Endometrial microvascular endothelial cells (primary cell): ENCODE measurements around the gene AGAP1. TPM values are rescaled to one million over a fixed set of nuclear protein-coding genes. Genes with fewer than 3 reads are reported as not detected.

ENCODE experiments used
- in situ Hi-C: cut with HindIII; loops from 2 replicates; pipeline ENCODE4 v1.10.0; 2017; ENCODE audit warnings: low sequenced_read_pairs, low pct_unique_long_range_greater_than_20kb; ENCODE audit errors: inconsistent ontology term
- total RNA-seq: library from RNA; depleted of rRNA; stranded (reverse); fragments of >200 nt; gene quantifications from one replicate; pipeline ENCODE4 v1.2.3, GENCODE V29; 2015; ENCODE audit errors: inconsistent ontology term

Gene AGAP1
- total RNA-seq, 1 donor from 2014 or later, result 19.4 TPM

DNA sequence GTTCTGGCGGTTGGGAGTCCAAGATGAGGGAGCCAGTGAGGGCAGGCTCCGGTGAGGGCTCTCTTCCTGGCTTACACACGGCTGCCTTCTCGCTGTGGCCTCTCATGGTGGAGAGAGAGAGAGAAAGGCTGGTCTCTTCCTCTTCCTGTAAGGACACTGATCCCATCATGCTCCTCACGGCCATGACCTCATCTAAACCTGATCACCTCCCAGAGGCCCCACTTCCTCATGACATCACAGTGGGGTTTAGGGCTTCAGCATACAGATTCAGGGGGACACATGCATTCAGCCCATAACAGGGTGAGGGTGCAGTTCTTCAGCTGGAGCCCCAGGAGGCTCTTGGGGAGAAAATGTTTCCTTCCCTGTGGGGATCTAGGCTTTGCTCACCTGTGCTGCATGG, 29.2 kb downstream of the AGAP1 start:
- in situ Hi-C loops, result no loop called here

DNA sequence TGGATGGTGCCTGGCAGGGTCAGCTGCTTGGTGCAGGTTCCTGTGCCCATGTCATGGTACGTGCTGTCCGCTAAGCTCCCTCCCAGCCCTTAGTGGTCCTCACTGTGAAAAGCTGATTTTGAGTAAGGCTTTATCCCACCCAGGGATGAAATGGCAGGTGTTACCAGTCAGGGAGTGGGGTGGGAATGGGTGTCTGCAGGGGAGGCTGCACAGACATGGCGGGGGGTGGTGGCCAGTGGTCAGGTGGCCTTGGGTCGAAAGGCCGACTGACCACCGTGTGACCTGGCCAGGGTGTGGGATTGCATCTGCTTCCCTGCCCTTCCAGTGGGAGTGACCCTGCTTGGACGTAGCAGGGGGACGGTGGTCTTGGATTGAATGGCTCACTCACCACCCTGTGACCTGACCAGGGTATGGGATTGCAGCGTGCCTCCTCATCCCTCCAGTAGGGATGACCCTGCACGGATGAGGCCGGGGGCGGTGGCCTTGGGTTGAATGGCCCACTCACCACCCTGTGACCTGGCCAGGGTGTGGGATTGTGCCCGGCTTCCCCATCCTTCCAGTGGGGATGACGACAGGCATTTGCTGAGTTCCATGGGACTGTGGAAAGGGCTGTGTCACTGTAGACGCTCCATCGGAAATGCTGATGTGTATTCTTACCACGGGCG, 29.8 kb downstream of the AGAP1 start:
- in situ Hi-C loops, result no loop called here

DNA sequence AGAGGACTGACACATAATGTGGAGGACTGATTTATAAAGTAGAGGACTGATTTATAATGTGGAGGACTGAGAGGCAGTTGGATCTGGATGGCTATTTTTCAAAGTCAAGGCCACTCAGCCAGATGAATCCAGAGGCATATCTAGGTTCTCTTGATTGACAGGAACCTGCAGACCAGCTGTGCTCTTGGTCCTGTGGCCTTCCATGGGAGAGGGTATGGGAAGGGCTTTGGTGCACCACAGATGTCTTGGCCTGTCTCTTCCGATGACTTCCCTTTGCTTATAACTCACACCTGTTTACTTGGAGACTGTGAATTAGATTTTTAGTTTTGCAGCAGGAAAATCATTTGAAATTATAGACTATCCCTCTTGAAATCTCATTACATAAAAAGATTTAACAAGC, 32.3 kb downstream of the AGAP1 start:
- in situ Hi-C loops, result no loop called here

DNA sequence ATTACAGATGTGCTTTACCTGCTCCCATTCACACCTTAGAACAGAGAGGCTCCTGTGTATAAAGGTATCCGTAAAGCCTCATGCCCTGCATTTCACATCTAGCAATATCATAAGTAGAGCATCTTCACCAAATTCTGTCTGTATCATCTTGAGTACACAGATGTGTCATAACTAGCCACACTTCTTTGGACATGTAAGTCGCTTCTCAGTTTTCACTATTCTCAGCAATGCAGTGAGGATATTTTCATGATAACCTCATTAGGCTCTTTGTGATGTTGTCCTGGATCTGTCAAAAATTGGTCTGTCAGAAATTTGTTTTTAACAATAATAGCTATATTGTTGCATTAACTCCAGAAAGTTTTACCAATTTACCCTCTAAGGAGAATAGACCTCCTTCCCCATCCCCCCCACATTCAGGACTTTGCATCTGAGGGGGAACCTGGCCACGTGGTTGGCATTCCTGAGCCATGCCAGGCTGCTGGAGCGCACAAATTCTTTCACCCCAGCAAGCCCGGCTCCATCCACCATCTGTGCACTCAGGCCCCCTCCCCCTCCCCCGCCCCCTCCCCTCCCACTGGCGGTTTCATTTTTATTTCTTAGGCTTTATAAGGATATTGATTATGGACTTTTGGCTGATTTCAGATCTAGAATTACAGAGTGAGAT, 34.1 kb downstream of the AGAP1 start:
- in situ Hi-C loops, result no loop called here

DNA sequence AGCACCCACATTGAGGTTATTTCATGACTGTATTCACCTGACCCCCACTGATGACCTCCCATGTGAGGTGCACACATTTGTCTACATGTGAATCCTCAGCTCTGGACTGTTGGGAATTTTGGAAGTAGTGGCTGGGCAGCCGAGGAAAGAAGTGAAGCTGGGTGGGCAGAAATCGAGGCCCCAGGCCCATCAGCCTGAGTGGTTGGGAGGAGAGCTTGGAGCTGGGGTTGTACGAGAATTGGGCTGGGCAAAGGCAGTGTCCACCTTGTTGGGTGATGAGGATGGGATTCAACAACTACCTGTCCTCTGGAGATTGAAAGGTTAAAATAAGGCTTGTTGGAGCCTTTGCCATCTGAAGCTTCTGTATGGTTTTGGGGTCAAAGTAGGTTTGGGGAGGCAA, 35.8 kb downstream of the AGAP1 start:
- in situ Hi-C loops, result loop anchor here (10.0 kb wide), 1 partner anchor 215 kb away; no protein-coding TSS in a partner anchor

DNA sequence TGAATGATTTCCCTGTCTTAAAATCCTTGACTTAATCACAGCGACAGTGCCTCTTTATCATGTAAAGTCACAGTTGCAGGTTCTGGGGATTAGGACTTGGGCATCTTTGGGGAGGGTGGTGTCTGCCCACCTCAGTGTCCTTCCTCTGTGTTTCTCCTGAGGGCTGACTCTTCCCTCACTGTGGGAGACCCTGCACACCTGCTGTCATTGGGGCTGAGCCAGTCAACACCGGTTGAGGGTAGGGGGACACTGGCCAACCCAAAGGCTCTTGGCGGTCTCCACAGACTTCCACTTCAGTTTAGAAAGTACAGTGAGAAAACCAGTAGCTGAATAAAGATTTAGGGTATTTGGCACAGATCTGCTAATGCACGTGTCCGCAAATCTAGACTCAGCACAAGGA, 36.9 kb downstream of the AGAP1 start:
- in situ Hi-C loops, result loop anchor here (10.0 kb wide), 1 partner anchor 216 kb away; no protein-coding TSS in a partner anchor

DNA sequence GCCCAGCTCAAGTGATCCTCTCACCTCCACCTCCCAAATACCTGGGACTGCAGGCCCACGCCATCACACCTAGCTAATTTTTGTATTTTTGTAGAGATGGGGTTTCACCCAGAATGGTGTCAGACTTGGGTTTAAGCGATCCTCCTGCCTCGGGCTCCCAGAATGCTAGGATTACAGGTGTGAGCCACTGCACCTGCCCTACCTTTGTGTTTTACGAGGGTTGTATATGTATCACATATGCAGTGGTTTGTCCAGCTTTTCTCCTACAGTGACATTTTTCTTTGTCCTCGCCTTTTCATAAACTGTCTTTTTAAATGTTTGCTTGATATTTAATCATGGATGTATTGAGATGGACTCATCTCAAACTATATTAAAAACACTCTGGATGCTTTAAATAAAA, 38.5 kb downstream of the AGAP1 start:
- in situ Hi-C loops, result loop anchor here (10.0 kb wide), 1 partner anchor 218 kb away; no protein-coding TSS in a partner anchor

DNA sequence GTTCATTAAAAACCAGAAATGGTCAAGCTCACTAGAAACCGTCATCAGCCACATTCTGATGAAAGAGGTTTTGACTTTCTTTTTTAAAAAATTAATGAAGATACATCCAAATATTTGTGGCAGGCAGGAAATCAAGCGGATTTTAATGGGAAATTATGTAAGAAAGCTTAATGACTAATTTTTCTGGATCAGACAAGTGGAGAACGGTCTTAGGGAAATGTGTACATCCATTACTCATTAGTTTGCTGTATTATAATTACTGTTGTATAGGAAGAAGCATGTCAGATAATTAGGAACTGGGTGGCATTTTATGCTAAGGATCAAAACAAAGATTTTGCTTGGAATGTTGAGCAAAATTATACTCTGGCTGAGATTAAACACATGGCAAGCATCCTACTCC, 39.4 kb downstream of the AGAP1 start:
- in situ Hi-C loops, result loop anchor here (10.0 kb wide), 1 partner anchor 218 kb away; no protein-coding TSS in a partner anchor

DNA sequence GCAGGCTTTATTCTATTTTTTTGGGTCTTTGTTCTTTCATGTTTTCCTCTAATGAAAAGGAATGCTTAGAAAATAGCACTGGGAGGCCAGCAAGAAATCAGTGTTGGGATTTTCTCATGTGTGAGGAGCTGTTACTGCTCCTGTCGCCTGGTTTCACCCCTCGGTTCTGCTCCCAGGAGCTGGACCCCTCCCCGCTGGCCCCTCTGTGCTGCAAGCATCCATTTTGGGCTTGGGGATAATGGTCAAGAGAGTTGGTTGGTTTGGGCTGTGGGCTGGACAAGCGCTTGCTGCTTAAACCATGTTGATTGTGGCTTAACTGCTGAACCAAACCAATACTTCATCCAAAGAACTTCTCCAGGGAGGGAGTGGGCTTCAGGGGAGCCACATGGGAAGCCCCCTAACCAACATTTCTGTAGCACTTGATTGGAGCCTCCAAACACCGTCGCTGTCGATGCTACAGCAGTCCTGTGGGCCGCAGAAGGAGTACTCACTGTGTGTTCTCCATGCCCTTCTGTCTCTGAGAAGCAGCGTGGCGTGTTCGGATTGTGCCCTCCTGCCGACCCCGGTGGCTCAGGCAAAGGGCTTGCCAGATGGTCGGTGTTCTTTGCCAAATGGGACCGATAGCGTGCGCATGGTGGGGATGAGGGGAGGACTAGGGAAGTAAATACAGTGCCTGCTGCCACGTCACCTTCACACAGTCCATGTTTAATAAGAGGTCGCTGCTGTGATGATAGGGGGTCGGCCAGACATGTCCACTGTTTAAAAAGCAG, 40.0 kb downstream of the AGAP1 start:
- in situ Hi-C loops, result loop anchor here (10.0 kb wide), 1 partner anchor 219 kb away; no protein-coding TSS in a partner anchor

DNA sequence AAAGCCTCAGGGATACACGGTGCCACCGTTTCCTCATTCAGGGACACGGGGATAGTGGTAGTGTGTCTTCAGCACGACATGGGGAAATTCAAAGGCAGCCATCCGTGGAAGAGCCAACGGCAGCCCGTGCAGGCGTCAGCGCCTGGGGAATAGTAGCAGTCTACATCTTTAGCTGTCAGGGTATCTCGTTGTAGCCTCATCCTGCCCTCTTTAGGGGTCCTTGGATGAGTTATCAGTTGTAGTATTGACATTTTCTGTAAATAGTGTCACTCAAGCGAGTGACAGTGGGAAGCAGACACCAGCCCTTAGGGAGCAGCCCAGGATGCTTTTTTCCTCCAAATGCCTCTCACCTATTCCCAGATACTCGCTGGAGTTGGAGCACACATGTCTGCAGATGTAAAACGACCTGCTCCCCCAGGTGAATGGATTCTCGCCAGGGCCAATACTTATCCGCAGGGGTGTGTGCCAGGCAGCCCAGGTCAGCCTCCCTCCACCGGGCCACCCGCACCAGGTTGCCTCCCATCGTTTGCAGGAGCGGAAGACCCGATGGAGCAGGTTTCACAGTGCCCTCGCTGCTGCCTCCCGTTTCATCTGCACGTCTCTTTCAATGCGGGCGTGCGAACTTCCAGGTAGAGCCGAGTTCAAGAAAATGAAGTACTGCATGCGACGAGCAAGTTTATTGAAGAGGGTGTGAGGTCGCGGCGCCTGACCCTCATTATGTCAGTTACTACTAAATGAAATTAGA, 41.0 kb downstream of the AGAP1 start:
- in situ Hi-C loops, result loop anchor here (10.0 kb wide), 1 partner anchor 220 kb away; no protein-coding TSS in a partner anchor

DNA sequence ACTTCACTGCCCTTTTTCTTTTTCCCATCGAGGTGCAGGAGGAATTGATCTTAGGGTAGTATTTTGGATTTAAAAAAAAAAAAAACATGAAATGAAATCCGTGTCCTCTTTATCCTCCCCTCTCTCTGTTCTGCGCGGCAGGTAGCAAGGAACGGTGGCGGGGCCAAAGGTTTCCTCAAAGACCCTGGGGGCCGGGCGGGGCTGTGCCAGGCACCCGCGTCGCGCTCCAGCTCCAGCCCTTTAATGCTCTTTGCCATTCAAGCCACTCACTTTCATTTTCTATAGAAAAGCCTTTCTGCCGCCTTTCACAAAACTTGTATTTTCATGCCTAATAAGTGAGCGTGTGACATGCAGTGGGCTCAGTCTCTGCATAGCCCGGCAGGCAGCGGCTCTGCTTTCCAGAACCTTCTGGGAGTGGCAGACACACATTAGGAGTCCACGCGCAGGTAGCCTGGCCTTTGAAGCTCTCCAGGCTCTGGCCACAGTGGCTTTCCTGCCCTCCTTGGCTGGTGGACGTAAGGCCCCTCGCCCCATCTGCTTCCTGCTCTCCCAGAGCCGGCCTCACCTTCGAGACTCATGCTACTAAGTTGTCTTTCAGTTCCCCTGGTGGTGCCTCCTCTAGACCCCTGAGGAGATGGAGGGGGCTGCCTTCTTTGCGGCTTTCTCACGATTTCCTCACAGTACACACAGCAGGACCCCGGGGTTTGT, 41.7 kb downstream of the AGAP1 start:
- in situ Hi-C loops, result loop anchor here (10.0 kb wide), 1 partner anchor 221 kb away; no protein-coding TSS in a partner anchor

DNA sequence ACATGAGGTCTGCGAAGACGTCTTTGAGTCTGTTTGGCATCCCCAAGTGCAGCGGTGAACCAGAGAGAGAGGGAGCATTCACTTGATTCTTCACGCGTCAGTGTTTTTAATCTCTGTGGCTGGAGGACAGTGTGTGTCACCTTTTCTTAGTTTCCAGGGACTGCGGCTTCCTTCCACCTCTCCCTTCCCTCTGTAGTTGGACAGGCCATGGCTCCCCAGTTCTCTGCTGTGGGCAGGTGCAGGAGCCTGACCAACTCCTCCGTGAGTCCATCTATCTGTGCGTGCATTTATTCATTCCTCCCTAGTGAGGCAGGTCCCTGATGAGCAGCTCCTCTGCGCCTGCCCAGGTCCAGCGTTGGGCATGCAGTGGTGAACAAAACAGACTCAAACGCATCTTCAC, 42.9 kb downstream of the AGAP1 start:
- in situ Hi-C loops, result loop anchor here (10.0 kb wide), 1 partner anchor 222 kb away; no protein-coding TSS in a partner anchor

DNA sequence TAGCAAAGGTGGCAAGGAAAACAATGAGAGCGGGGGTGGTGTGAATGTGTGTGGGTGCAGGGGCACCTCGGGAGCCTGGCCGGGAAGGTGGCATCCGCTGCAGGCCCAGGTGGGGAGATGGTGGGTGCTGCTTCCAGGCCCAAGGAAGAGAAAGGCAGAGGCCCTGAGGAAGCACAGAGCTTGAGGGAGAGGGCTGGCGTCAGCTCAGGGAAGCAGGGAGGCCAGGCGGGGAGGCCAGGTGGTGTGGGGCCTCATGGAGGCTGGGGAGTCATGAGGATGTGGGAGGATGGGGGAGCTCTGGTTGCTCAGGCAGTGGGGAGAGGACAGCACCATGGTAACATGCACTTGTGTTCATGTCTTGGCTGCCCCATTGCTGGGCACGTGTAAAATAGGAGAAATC, 43.3 kb downstream of the AGAP1 start:
- in situ Hi-C loops, result loop anchor here (10.0 kb wide), 1 partner anchor 222 kb away; no protein-coding TSS in a partner anchor

DNA sequence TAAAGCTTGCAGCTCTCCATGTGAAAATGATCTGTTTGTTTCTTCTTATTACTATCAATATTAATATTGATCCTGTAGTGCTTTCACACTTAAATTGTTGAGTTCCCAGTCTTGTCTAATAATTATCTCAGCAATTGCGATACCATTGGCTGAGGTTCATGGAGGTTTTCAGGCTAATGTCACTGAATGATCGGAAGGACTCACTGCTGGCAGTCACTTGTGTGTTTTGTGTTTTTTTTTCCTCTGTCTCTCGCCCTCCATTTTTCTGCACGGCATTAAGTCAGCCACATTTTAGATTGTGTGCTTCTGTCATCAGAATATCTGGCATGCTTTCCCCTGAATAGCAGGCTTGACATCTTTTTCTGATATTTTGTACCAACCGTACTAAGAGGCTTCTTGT, 43.7 kb downstream of the AGAP1 start:
- in situ Hi-C loops, result loop anchor here (10.0 kb wide), 1 partner anchor 223 kb away; no protein-coding TSS in a partner anchor

DNA sequence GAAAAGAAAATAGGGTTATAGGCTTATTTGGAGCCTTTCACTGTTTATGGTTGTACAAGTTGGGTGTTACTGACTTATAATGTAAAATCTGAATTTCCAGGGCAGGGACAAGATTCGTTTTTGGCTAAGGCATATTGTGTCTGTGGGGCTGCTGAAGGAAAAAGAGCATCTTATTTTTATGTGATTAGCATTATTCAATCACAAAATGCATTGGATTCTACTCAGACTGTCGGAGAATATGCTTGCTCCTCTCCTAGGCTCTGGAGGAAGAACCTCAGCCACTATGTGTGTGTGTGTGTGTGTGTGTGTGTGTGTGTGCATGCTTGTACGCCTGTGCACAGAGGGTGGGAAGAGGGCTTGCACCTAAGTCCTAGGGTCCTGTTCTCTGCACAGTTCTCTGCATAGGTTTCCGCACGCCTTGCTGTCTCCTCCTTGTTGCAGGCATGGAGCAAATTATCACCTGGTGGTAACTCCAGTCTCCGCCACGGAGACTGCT, 44.3 kb downstream of the AGAP1 start:
- in situ Hi-C loops, result loop anchor here (10.0 kb wide), 1 partner anchor 223 kb away; no protein-coding TSS in a partner anchor

DNA sequence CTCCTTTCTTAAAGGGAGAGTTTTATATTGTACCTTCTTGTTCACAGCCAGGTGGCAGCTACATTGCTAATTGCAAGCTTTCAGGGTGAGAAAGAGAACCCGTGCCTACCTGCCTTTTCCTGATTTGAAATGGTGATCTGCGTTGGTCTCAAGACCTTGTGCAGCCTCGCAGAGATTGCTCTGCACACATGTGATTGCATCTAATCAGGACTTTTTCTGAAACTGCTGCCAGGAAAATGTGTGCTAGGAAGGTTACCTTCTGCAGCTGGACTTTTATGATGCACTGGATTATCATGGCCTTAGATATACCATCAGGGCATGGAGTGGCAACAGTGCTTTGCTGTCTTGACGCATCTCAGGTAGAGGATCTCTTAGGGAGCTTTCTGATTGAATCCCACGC, 45.1 kb downstream of the AGAP1 start:
- in situ Hi-C loops, result loop anchor here (10.0 kb wide), 1 partner anchor 224 kb away; no protein-coding TSS in a partner anchor

DNA sequence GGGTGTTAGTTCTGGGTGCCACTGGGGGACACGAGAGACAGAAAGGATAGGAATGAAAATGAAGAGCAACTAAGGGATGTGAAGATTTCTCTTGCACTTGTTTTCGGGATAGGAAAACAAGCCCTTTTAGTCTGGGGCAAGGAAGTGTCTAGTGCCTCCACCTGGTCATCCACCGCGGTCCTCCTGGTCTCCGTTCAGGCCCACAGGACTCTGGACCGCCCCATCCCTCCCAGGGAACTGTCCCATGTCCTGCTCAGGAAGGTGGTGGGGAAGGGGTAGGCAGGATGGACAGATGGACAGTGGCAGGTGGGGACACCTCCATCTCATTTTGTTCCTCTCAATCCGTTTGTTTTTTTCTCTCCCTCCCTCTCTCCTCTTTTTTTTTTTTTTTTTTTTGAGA, 45.9 kb downstream of the AGAP1 start:
- in situ Hi-C loops, result loop anchor here (10.0 kb wide), 1 partner anchor 225 kb away; no protein-coding TSS in a partner anchor

DNA sequence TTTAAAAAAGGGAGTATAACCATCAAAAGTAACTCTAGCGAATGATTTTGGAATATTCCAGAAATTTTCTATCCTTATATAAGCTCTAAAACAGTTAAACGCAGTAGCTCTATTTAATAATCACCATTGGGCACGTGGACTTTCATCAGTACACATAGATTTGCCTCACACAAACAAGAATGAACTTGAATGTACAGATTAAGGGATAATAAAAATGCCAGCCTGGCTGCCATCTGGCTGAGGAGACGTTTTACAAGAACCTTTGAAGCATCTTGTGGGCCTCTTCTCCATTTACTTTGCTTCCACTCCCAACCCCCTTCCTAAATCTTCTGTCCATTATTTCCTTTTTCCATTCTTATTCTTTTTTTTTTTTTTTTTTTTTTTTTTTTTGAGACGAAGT, 47.2 kb downstream of the AGAP1 start:
- in situ Hi-C loops, result no loop called here
